HEK293 (cell line): Measurements from ENCODE around the gene CHMP1B.

Experiments
- KLF10 ChIP-seq: fragments of 450-650 bp; IDR thresholded peaks from 2 replicates; pipeline ENCODE4 v1.5.1; 2018; ENCODE audit warnings: missing biosample characterization, mild to moderate bottlenecking, missing genetic modification characterization
- KLF16 ChIP-seq: fragments of 450-650 bp; formaldehyde crosslinking; IDR thresholded peaks from 2 replicates; pipeline ENCODE4 v1.5.1; 2017; ENCODE audit warnings: missing biosample characterization, missing genetic modification characterization
- TCF7L2 ChIP-seq: IDR thresholded peaks from 2 replicates; pipeline ENCODE4 v1.6.1; 2011; ENCODE audit warnings: low read depth, mild to moderate bottlenecking, inconsistent platforms, low read length, moderate library complexity, borderline replicate concordance
- ZFP3 ChIP-seq: fragments of 450-650 bp; formaldehyde crosslinking; IDR thresholded peaks from 2 replicates; pipeline ENCODE4 v1.5.1; 2016; ENCODE audit warnings: low read depth, missing biosample characterization, missing genetic modification characterization
- ZFP41 ChIP-seq: fragments of 450-650 bp; formaldehyde crosslinking; IDR thresholded peaks from 2 replicates; pipeline ENCODE4 v1.5.1; 2016; ENCODE audit warnings: missing biosample characterization, missing genetic modification characterization, borderline replicate concordance
- ZNF10 ChIP-seq: fragments of 450-650 bp; formaldehyde crosslinking; IDR thresholded peaks from 2 replicates; pipeline ENCODE4 v1.5.1; 2017; ENCODE audit warnings: missing biosample characterization, missing genetic modification characterization
- ZNF121 ChIP-seq: fragments of 450-650 bp; formaldehyde crosslinking; IDR thresholded peaks from 2 replicates; pipeline ENCODE4 v1.5.1; 2016; ENCODE audit warnings: missing biosample characterization, missing genetic modification characterization
- ZNF214 ChIP-seq: fragments of 450-650 bp; formaldehyde crosslinking; IDR thresholded peaks from 2 replicates; pipeline ENCODE4 v1.5.1; 2017; ENCODE audit warnings: missing biosample characterization, mild to moderate bottlenecking, missing genetic modification characterization, borderline replicate concordance
- ZNF221 ChIP-seq: fragments of 450-650 bp; formaldehyde crosslinking; IDR thresholded peaks from 2 replicates; pipeline ENCODE4 v1.5.1; 2017; ENCODE audit warnings: missing biosample characterization, missing genetic modification characterization, borderline replicate concordance
- ZNF510 ChIP-seq: fragments of 450-650 bp; formaldehyde crosslinking; IDR thresholded peaks from 2 replicates; pipeline ENCODE4 v1.5.1; 2018; ENCODE audit warnings: mild to moderate bottlenecking, missing genetic modification characterization, missing biosample characterization; ENCODE audit not compliant: insufficient replicate concordance
- TF ChIP-seq, protein P1 (sequence below): fragments of 450-650 bp; formaldehyde crosslinking; IDR thresholded peaks from 2 replicates; pipeline ENCODE4 v1.5.1; 2016; ENCODE audit warnings: missing biosample characterization, missing genetic modification characterization
- TF ChIP-seq, protein P2 (sequence below): fragments of 450-650 bp; formaldehyde crosslinking; IDR thresholded peaks from 2 replicates; pipeline ENCODE4 v1.5.1; 2016; ENCODE audit warnings: missing biosample characterization, missing genetic modification characterization
- TF ChIP-seq, protein P3 (sequence below): fragments of 450-650 bp; formaldehyde crosslinking; IDR thresholded peaks from 2 replicates; pipeline ENCODE4 v1.5.1; 2017; ENCODE audit warnings: missing biosample characterization, mild to moderate bottlenecking, missing genetic modification characterization, moderate library complexity
- TF ChIP-seq, protein P4 (sequence below): IDR thresholded peaks from 2 replicates; pipeline ENCODE4 v1.6.1; 2011; ENCODE audit warnings: mild to moderate bottlenecking, low read depth, low read length, borderline replicate concordance

DNA sequence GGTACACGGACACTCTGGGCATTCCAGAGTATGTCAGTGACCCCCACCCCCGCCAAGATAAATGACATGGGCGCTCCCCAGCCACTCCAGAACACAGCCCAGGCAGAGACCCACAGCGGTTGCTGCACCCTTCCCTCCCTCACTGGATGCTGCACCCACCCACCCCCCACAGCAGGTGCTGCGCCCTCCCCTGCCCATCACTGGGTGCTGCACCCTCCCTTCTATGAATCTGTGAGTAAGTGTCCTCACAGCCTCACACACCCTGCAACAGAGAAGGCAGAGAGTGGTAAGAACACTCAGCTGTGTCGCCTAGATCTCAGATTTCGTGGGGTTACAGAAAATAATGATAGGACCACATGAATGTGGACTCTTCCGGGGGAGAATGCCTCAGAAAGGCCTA lies 23.5 kb downstream of the CHMP1B start:
- TF ChIP-seq ZFP41 (no peak), KLF16 (tag by site-specific recombination) (no peak), TCF7L2 (no peak), ZNF121 (tag by site-specific recombination) (no peak), ZNF510 (tag by site-specific recombination) (no peak), ZFP3 (tag by site-specific recombination) (no peak), KLF10 (tag by site-specific recombination) (no peak), ZNF10 (tag by site-specific recombination) (no peak), ZNF221 (no peak), ZNF214 (tag by site-specific recombination) (no peak)
- TF ChIP-seq, protein P1, sequence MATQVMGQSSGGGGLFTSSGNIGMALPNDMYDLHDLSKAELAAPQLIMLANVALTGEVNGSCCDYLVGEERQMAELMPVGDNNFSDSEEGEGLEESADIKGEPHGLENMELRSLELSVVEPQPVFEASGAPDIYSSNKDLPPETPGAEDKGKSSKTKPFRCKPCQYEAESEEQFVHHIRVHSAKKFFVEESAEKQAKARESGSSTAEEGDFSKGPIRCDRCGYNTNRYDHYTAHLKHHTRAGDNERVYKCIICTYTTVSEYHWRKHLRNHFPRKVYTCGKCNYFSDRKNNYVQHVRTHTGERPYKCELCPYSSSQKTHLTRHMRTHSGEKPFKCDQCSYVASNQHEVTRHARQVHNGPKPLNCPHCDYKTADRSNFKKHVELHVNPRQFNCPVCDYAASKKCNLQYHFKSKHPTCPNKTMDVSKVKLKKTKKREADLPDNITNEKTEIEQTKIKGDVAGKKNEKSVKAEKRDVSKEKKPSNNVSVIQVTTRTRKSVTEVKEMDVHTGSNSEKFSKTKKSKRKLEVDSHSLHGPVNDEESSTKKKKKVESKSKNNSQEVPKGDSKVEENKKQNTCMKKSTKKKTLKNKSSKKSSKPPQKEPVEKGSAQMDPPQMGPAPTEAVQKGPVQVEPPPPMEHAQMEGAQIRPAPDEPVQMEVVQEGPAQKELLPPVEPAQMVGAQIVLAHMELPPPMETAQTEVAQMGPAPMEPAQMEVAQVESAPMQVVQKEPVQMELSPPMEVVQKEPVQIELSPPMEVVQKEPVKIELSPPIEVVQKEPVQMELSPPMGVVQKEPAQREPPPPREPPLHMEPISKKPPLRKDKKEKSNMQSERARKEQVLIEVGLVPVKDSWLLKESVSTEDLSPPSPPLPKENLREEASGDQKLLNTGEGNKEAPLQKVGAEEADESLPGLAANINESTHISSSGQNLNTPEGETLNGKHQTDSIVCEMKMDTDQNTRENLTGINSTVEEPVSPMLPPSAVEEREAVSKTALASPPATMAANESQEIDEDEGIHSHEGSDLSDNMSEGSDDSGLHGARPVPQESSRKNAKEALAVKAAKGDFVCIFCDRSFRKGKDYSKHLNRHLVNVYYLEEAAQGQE = no peak
- TF ChIP-seq, protein P2, sequence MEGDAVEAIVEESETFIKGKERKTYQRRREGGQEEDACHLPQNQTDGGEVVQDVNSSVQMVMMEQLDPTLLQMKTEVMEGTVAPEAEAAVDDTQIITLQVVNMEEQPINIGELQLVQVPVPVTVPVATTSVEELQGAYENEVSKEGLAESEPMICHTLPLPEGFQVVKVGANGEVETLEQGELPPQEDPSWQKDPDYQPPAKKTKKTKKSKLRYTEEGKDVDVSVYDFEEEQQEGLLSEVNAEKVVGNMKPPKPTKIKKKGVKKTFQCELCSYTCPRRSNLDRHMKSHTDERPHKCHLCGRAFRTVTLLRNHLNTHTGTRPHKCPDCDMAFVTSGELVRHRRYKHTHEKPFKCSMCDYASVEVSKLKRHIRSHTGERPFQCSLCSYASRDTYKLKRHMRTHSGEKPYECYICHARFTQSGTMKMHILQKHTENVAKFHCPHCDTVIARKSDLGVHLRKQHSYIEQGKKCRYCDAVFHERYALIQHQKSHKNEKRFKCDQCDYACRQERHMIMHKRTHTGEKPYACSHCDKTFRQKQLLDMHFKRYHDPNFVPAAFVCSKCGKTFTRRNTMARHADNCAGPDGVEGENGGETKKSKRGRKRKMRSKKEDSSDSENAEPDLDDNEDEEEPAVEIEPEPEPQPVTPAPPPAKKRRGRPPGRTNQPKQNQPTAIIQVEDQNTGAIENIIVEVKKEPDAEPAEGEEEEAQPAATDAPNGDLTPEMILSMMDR = no peak
- TF ChIP-seq, protein P3, sequence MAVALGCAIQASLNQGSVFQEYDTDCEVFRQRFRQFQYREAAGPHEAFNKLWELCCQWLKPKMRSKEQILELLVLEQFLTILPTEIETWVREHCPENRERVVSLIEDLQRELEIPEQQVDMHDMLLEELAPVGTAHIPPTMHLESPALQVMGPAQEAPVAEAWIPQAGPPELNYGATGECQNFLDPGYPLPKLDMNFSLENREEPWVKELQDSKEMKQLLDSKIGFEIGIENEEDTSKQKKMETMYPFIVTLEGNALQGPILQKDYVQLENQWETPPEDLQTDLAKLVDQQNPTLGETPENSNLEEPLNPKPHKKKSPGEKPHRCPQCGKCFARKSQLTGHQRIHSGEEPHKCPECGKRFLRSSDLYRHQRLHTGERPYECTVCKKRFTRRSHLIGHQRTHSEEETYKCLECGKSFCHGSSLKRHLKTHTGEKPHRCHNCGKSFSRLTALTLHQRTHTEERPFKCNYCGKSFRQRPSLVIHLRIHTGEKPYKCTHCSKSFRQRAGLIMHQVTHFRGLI (tag by site-specific recombination) = no peak
- TF ChIP-seq, protein P4, sequence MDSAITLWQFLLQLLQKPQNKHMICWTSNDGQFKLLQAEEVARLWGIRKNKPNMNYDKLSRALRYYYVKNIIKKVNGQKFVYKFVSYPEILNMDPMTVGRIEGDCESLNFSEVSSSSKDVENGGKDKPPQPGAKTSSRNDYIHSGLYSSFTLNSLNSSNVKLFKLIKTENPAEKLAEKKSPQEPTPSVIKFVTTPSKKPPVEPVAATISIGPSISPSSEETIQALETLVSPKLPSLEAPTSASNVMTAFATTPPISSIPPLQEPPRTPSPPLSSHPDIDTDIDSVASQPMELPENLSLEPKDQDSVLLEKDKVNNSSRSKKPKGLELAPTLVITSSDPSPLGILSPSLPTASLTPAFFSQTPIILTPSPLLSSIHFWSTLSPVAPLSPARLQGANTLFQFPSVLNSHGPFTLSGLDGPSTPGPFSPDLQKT = no peak
